T-helper 2 cell treated with Interferon-gamma antibody and Interleukin-4, amounts not matched to agents 100 ng/mL and 5 ng/mL, for 36 hours (primary cell): ENCODE data around the gene SMARCAD1. TPM values are rescaled to one million over a fixed set of nuclear protein-coding genes. Genes with fewer than 3 reads are reported as not detected.

Source experiments
- total RNA-seq: library from RNA; stranded (reverse); gene quantifications from 2 replicates; pipeline ENCODE4 v1.2.3, GENCODE V29; 2022

The SMARCAD1 gene
- total RNA-seq, 1 donor from 2014 or later: 34.7 TPM

Other genes with a start within 250 kb of the SMARCAD1 start
- gene HPGDS, start 135.0 kb downstream of the SMARCAD1 start, total RNA-seq: 3.2 and 4.4 TPM in 2 replicates
- gene PDLIM5, start 244.1 kb downstream of the SMARCAD1 start, total RNA-seq: 25.1 and 27.8 TPM in 2 replicates